Ishikawa (cell line): ENCODE data around the gene USP46.

Experiments
- CEBPB ChIP-seq: IDR thresholded peaks from 2 replicates; pipeline ENCODE4 v1.6.1; 2012
- CREB1 ChIP-seq: IDR thresholded peaks from 2 replicates; pipeline ENCODE4 v1.6.1; 2012; ENCODE audit warnings: low read depth
- EP300 ChIP-seq: IDR thresholded peaks from 2 replicates; pipeline ENCODE4 v1.6.1; 2012; ENCODE audit warnings: borderline replicate concordance
- TF ChIP-seq, protein P1 (sequence below): IDR thresholded peaks from 2 replicates; pipeline ENCODE4 v1.6.1; 2012
- TF ChIP-seq, protein P2 (sequence below): IDR thresholded peaks from 2 replicates; pipeline ENCODE4 v1.6.1; 2012; ENCODE audit warnings: low read depth, mild to moderate bottlenecking
- TF ChIP-seq, protein P3 (sequence below): IDR thresholded peaks from 2 replicates; pipeline ENCODE4 v1.6.1; 2012

DNA sequence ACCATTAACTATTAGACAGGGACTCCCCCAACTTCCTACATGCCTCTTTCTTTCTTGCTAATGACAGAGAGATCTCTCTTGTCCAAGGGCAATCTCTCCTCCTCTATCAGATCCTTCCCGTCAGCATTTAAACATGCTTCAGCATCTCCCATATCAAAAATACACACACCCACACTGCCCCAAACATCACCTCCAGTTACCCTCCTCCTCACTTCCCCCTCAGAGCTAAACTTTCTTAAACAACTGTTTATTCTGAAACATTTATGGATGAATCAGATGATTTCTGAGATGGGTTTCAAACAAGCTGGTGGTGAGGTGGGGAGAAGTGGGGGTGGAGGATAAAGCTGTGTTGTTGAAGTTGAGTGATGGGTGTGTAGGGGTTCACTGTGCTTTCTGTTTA lies 23.5 kb downstream of the USP46 start:
- no peak for TF ChIP-seq EP300
- TF ChIP-seq CREB1 = no peak
- TF ChIP-seq, protein P1, sequence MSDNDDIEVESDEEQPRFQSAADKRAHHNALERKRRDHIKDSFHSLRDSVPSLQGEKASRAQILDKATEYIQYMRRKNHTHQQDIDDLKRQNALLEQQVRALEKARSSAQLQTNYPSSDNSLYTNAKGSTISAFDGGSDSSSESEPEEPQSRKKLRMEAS = no peak
- no peak for TF ChIP-seq CEBPB
- TF ChIP-seq, protein P2, sequence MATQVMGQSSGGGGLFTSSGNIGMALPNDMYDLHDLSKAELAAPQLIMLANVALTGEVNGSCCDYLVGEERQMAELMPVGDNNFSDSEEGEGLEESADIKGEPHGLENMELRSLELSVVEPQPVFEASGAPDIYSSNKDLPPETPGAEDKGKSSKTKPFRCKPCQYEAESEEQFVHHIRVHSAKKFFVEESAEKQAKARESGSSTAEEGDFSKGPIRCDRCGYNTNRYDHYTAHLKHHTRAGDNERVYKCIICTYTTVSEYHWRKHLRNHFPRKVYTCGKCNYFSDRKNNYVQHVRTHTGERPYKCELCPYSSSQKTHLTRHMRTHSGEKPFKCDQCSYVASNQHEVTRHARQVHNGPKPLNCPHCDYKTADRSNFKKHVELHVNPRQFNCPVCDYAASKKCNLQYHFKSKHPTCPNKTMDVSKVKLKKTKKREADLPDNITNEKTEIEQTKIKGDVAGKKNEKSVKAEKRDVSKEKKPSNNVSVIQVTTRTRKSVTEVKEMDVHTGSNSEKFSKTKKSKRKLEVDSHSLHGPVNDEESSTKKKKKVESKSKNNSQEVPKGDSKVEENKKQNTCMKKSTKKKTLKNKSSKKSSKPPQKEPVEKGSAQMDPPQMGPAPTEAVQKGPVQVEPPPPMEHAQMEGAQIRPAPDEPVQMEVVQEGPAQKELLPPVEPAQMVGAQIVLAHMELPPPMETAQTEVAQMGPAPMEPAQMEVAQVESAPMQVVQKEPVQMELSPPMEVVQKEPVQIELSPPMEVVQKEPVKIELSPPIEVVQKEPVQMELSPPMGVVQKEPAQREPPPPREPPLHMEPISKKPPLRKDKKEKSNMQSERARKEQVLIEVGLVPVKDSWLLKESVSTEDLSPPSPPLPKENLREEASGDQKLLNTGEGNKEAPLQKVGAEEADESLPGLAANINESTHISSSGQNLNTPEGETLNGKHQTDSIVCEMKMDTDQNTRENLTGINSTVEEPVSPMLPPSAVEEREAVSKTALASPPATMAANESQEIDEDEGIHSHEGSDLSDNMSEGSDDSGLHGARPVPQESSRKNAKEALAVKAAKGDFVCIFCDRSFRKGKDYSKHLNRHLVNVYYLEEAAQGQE = no peak
- TF ChIP-seq, protein P3, sequence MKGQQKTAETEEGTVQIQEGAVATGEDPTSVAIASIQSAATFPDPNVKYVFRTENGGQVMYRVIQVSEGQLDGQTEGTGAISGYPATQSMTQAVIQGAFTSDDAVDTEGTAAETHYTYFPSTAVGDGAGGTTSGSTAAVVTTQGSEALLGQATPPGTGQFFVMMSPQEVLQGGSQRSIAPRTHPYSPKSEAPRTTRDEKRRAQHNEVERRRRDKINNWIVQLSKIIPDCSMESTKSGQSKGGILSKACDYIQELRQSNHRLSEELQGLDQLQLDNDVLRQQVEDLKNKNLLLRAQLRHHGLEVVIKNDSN = no peak
